ENCODE data around the gene PI16.

GRCh38 chr6:36985417-36985807 lies 30.9 kb downstream of the PI16 start:
- no peak for TF ChIP-seq POLR2A (IDR thresholded peaks at IDR 0.05)
- no peak for TF ChIP-seq CTCF (IDR thresholded peaks at IDR 0.05)
- TF ChIP-seq EP300 (IDR thresholded peaks at IDR 0.05), result no peak
- TF ChIP-seq POLR2AphosphoS5 (IDR thresholded peaks at IDR 0.05), result no peak
